ENCODE measurements around the gene CDC42SE1. TPM values are rescaled to one million over a fixed set of nuclear protein-coding genes. Genes with fewer than 3 reads are reported as not detected.

The CDC42SE1 gene
- total RNA-seq, 1 experiment from 2014 or later = 63.8 TPM

- POLR2A ChIA-PET (ENCODE audit: low non-redundant PET) = no interaction called here
- Histone ChIP-seq H3K4me3 (ENCODE audit: low read depth, low read length, poor library complexity, severe bottlenecking) (no peak overlapping the region), H3K9me3 (ENCODE audit: low read depth, low read length, poor library complexity, severe bottlenecking) (no peaks in the 10 kb centered on the region), H3K36me3 (ENCODE audit: insufficient read depth, low read length, poor library complexity, severe bottlenecking) (peaks cover 11% of the 10 kb centered on the region), H3K27ac (ENCODE audit: low read depth, low read length, poor library complexity, severe bottlenecking) (no peak overlapping the region), H3K4me1 (ENCODE audit: insufficient read depth, low read length, poor library complexity, severe bottlenecking) (no peaks in the 10 kb centered on the region), H3K27me3 (replicated peaks; ENCODE audit: insufficient read depth, low read depth, low read length, poor library complexity) (no peaks in the 10 kb centered on the region)
- CTCF ChIA-PET = no interaction called here
- no TSS peak for BruUV-seq (replicated peaks)
- no peak for DNase-seq (ENCODE audit: low spot score)
- intact Hi-C loops (cut with micrococcal nuclease; ENCODE audit: unreplicated experiment) = no loop called here
- TF ChIP-seq EZH2 (IDR thresholded peaks at IDR 0.05; ENCODE audit: borderline replicate concordance, low read depth, low read length, poor library complexity, severe bottlenecking) (no peak), CTCF (conservative IDR thresholded peaks at IDR 0.05; ENCODE audit: low read depth, low read length) (no peak)
These were observed 22.4 kb downstream of the CDC42SE1 start for GRCh38 chr1:151037032-151037431.

- no peak for DNase-seq (ENCODE audit: low spot score)
- CTCF ChIA-PET = no interaction called here
- H3K4me1 ChIP-seq (ENCODE audit: insufficient read depth, low read length, poor library complexity, severe bottlenecking) = no peaks in the 10 kb centered on the region
- intact Hi-C loops (cut with micrococcal nuclease; ENCODE audit: unreplicated experiment) = no loop called here
- H3K9me3 ChIP-seq (ENCODE audit: low read depth, low read length, poor library complexity, severe bottlenecking) = no peaks in the 10 kb centered on the region
- H3K27me3 ChIP-seq (replicated peaks; ENCODE audit: insufficient read depth, low read depth, low read length, poor library complexity) = no peaks in the 10 kb centered on the region
- H3K27ac ChIP-seq (ENCODE audit: low read depth, low read length, poor library complexity, severe bottlenecking) = no peak within 1 kb of the TSS
- POLR2A ChIA-PET (ENCODE audit: low non-redundant PET) = no interaction called here
- BruUV-seq (replicated peaks) = no TSS peak
- H3K36me3 ChIP-seq (ENCODE audit: insufficient read depth, low read length, poor library complexity, severe bottlenecking) = peaks cover 11% of the 10 kb centered on the region
- no peak within 1 kb of the TSS for H3K4me3 ChIP-seq (ENCODE audit: low read depth, low read length, poor library complexity, severe bottlenecking)
- no peak for TF ChIP-seq CTCF (conservative IDR thresholded peaks at IDR 0.05; ENCODE audit: low read depth, low read length)
These were observed 23.1 kb downstream of the CDC42SE1 start, which contains the start of gene BNIPL for GRCh38 chr1:151036356-151036755. Gene BNIPL (plus strand): TSS chr1:151036586. CDS start chr1:151036726, 140 bp downstream.

- no peak for DNase-seq (ENCODE audit: low spot score)
- CTCF ChIA-PET = no interaction called here
- POLR2A ChIA-PET (ENCODE audit: low non-redundant PET) = no interaction called here
- peaks cover 17% of the 10 kb centered on the region for H3K36me3 ChIP-seq (ENCODE audit: insufficient read depth, low read length, poor library complexity, severe bottlenecking)
- no TSS peak for BruUV-seq (replicated peaks)
- intact Hi-C loops (cut with micrococcal nuclease; ENCODE audit: unreplicated experiment) = no loop called here
- no peak overlapping the region for H3K4me3 ChIP-seq (ENCODE audit: low read depth, low read length, poor library complexity, severe bottlenecking)
- TF ChIP-seq CTCF (conservative IDR thresholded peaks at IDR 0.05; ENCODE audit: low read depth, low read length) (no peak), EZH2 (IDR thresholded peaks at IDR 0.05; ENCODE audit: borderline replicate concordance, low read depth, low read length, poor library complexity, severe bottlenecking) (no peak)
- no peaks in the 10 kb centered on the region for H3K27me3 ChIP-seq (replicated peaks; ENCODE audit: insufficient read depth, low read depth, low read length, poor library complexity)
- no peak overlapping the region for H3K27ac ChIP-seq (ENCODE audit: low read depth, low read length, poor library complexity, severe bottlenecking)
- no peaks in the 10 kb centered on the region for H3K9me3 ChIP-seq (ENCODE audit: low read depth, low read length, poor library complexity, severe bottlenecking)
- H3K4me1 ChIP-seq (ENCODE audit: insufficient read depth, low read length, poor library complexity, severe bottlenecking) = no peaks in the 10 kb centered on the region
These were observed 24.3 kb downstream of the CDC42SE1 start for GRCh38 chr1:151035167-151035566.
